Jurkat, Clone E6-1 (cell line): ENCODE results near the gene RNASEH1.
"Not testable (repeated sequence)": the region's sequence is repeated elsewhere in the genome, so short reads cannot be mapped to it uniquely, and the experiment has no call there.

Experiments
- DNase-seq: peaks from one replicate; pipeline ENCODE4 v3.0.0-alpha.2; 2011; ENCODE audit warnings: low read depth, low spot score
- H3K4me3 ChIP-seq: 2 replicates; pipeline ENCODE4 v1.5.1; 2011; ENCODE audit warnings: mild to moderate bottlenecking, low read length, control low read depth, moderate library complexity

The RNASEH1 gene

DNA sequence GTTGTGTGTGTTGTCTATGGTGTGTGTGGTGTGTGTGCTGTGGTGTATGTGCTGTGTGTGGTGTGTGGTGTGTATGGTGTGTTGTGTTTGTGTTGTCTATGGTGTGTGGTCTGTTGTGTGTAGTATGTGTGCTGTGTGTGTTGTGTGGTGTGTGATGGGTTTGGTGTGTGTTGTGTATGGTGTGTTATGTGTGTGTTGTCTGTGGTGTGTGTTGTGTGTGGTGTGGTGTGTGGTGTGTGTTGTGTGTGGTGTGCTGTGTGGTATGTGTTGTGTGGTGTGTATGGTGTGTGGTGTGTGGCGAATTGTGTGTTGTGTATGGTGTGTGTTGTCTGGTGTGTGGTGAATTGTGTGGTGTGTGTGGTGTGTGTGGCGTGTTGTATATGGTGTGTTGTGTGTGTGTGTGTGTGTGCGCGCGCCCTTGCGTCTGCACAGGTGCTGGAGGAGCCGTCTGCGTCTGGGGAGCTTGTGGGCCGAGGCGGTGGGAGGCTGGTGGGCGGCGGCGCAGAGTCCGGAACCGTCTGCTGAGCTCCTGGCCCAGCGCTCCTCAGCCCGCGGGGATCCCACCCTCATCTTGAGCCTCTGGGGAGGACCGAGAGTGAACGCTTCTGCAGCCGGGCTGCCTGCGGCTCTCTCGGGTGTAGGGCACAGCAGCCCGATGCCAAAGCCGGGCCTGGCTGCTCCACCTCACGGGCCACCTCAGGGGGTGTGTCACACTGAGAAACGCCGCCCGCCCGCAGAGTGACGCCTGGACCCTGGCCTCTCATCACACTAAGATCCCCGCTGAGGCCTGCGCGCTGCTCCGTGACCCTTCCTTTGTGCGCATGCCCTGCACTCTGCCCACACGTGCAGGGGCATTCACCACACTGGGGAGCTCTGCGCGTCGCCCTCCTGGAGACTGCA, 30.0 kb downstream of the RNASEH1 start:
- no peak for DNase-seq
- no peak overlapping the region for H3K4me3 ChIP-seq

DNA sequence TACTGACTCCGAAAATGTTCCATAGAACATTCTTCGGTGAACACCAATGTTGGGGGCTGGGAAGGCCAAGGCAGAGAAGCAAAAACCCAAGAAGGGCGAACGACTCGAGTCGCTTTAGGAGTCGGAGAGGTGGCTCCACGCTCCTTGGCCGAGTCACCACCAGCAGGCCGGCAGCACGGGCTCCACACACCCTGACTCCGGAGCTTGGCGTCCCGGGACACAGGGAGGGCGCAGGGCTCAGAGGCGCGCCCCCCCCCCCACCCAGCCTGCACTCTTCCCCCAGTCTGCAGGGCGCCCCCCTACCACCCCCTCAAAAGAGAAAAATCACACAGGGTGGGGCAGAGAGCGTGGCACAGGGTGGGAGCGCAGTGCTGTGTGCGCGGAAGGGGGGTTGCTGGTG, 31.3 kb downstream of the RNASEH1 start:
- DNase-seq, result no peak
- no peak overlapping the region for H3K4me3 ChIP-seq

DNA sequence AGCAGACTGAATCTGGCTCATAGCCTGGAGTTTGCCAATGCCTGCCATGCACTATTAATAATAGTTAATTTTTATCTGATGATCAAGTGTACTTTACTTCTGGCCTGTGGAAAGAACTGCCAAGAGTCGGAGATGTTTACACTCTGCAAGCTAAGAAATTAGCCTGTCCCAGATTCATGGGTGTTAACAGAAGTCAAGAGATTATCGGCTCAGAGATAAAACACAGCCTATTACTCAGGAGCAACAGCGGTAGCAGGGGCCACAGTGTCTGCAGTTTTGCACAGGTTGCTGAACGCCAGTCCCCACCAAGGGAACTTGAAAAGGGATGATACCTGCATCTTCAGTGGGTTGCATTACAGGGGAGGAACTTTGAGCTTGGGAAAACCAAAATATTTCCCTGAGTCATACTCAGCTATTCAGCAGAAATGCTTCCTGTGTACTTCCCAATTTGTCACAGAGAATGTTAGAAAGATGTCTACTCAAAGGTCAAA, 34.5 kb downstream of the RNASEH1 start:
- no peak overlapping the region for H3K4me3 ChIP-seq
- DNase-seq, result no peak

DNA sequence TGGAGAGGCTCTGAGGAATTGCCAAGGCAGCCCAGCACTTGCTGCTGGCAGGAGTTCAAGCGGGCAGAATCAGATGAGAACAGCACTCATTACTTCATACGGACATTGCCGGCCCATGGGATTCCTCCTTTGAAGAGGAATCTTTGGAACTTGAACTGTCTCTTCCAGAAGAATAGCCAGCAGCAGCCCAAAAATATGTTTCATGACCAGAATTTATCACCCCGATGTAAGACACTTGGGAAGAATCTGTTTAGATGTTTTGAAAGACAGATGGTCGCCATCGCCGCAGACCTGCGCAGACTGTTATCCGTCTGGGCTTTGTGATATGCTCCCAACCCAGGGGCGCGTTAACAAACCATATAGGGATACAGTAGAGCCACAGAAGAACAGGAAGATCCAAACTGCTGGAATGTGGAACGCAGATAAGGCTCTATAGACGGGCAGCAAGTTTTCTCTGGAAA, 35.1 kb downstream of the RNASEH1 start:
- no peak overlapping the region for H3K4me3 ChIP-seq
- no peak for DNase-seq

DNA sequence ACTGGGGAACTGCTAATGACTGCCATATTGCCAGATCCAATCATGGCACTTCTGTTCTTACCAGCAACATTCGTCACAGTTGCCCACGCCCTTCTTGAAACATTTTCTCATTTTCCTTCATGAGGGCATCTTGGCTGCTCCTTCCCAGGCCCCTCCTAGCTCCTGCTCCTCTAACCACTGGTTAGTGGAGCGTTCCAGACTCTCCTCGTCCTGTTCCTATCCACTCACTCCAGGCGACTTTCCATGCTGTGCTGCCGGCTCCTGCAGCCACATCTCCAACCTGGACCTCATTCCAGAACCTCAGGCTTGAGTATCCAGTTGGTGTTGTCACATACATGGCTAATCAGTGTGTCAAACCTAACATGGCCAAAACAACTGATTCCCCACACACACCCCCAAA, 37.5 kb downstream of the RNASEH1 start:
- H3K4me3 ChIP-seq, result no peak overlapping the region
- DNase-seq, result no peak

DNA sequence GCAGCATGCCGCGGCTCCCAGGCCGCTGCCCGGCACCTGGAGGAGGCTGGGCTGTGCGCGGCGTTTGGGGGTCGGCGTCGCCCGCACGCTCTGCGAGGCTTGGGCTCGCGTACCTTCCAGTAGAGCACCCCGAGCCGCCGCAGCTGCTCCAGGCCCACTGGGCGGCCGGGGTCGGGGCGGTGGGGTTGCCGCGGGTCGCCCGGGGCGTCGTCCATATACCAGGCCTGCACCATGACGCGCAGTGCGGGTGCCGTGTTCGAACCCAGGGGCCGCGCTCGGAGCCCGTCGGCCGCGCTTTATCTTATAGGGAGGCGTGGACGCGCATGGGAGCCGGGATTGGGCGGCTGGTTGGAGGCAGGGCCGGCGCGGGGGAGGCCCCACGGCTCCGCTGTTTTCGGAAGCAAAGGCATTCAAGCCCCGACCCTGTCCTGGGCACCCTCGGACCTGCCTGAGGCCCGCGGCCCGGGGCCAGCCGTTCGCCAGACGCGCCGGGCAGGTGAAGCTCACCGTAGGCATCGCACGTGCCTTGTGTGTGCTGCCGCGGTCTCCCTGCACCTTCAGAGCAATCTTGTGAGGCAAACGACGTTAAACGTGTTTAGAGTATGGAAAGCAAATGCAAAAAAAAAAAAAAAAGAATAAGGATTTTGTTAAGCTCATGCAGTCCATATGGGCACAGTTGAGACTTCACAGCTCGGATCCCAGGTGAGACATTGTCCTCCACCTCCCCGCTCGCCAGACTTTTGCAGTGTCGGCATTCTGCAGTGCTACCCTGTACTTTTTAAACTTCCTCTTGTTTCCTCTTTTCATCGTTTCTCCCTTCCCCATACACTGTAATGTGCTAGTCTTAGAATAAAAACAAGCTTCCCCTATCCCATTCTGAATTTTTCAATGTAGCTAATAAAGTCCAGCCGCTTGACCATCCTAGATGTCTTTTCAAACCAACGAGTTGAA, 38.6 kb downstream of the RNASEH1 start, which contains the start of gene ADI1:
ADI1 (minus strand) TSS at position 277 of the 951 bp plus-strand sequence; CDS start at position 233, 44 bp downstream.
- DNase-seq, result peak; percentile 72

DNA sequence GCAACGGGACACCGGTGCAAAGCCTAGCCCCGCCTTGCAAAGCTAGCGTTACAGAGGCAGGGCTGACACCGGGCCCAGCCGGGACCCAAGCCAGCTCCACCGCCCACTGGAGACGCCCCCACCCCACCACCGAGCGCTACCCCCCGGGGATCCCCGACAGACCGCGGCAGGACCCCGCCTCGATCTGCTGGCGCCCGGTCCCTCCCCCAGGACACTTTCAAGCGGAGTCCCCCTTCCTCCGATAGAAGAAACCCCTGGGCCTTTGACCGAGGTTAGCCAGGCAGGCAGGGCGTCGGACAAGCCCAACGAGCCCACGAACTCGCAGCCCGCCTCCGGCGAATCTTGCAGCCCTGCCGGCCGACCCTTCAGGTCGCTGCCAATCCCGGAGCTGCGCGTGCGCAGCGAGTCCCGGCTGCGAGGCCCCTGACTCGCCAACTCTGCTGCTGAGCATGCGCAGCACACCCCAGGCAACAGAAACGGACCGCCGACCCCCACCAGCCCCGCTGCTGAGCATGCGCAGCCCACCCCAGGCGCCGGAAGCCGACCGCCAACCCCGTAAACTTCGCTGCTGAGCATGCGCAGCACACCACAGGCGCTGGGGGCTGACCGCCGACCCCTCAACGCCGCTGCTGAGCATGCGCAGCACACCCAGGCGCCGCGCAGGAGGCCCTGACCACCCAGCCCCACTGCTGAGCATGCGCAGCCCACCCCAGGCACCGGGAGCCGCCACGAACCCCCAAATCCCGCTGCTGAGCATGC, 39.5 kb downstream of the RNASEH1 start:
- peak overlapping the region; percentile 82 for H3K4me3 ChIP-seq
- DNase-seq, result peak; percentile 96

More for the DNA sequence above, 38.6 kb downstream of the RNASEH1 start, which contains the start of gene ADI1:
- H3K4me3 ChIP-seq, result peak within 1 kb of the TSS; percentile 82

DNA sequence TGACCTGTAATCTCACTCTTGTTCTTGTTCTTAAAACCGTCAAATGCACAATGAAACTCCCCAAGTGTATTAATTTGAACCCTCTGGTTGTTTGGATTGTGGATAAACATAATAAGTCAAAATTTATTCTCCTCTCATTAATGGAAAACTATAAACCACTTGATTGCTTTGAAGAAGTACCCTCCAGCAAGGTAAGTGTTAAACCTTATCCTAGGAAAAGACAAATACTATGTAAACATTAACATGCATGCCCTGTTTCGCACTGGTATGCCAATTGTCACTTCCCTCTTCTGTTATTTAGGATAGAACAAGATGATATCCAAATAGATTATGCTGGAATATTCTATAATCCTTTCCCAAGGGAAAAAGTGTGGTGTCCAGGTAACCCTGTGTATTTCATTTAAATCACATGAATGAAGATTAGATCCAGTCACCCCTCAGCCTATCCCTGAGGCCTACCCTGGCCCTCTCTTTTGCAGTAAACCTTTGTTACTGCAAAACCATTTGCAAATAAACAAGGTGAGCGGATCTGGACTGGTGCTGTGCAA, 40.1 kb downstream of the RNASEH1 start:
- DNase-seq, result peak; percentile 37
- H3K4me3 ChIP-seq, result peak overlapping the region; percentile 77

DNA sequence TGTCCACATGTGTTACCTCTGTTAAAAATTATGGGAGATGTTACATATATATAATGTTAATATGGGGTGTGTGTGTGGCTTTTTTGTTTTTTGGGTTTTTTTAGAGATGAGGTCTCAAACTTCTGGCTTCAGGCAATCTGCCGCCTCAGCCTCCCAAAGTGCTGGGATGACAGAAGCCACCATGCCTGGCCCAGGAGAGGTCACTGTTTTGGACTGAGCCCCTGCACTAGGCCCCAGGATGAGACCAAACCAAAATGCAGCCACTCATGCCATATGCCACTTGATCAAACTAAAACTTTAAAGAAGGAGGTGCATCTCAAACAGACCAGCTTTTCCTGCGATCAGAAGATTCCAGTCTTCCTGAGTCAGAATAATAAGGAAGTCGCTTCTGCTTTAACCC, 41.3 kb downstream of the RNASEH1 start:
- DNase-seq, result no peak

DNA sequence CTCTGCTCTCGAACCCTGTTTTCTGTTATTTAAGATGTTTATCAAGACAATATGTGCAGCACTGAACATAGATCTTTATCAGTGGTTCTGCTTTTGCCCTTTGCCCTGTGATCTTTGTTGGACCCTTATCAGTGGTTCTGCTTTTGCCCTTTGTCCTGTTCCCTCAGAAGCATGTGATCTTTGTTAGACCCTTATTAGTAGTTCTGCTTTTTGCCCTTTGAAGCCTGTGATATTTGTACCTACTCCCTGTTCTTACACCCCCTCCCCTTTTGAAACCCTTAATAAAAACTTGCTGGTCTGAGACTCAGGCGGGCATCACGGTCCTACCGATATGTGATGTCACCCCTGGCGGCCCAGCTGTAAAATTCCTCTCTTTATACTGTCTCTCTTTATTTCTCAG, 42.7 kb downstream of the RNASEH1 start:
- not testable (repeated sequence) for H3K4me3 ChIP-seq, DNase-seq

More for the DNA sequence above, 41.3 kb downstream of the RNASEH1 start:
- H3K4me3 ChIP-seq, result no peak overlapping the region

DNA sequence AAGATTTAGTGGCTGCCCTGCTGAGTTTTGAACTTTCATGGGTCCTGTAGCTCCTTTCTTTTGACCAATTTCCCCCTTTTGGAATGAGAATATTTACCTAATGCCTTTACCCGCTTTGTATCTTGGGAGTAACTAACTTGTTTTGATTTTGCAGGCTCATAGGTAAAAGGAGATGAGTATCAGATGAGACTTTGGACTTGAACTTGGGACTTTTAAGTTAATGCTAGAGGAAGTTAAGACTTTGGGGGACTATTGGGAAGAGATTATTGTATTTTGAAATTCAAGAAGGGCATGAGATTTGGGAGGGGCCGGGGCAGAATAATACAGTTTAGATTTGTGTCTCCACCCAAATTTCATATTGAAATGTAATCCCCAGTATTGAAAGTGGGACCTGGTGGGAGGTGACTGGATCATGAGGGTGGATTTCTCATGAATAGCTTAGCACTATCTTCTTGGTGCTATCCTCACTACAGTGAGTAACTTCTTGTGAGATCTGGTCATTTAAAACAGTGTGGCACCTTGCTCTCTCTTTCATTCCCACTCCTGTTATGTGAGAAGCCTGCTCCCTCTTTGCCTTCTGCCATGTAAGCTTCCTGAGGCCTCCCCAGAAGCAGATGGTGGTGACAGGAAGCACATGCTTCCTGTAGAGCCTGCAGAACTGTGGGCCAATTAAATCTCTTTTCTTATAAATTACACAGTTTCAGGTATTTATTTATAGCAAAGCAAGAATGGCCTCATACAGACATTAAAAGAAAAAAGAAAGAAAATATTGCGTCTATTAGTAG, 44.9 kb downstream of the RNASEH1 start:
- H3K4me3 ChIP-seq, result no peak overlapping the region
- peak; percentile 32 for DNase-seq

DNA sequence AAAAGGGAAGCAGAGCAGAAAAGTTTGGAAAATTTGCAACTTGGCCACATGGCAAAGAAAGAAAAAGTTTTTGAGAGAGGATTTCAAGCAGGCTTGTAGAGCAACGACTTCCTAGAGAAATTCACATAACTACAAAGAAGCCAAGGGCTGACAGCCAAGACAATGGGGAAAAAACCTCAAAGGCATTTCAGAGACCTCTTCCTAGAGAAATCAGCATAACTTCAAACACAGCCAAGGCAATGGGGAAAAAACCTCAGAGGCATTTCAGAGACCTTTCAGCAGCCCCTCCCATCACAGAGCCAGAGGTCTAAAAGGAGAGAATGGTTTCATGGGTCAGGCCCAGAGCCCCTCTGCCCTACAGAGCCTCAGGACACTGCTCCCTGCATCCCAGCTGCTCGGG, 46.0 kb downstream of the RNASEH1 start:
- peak; percentile 33 for DNase-seq
- H3K4me3 ChIP-seq, result no peak overlapping the region

DNA sequence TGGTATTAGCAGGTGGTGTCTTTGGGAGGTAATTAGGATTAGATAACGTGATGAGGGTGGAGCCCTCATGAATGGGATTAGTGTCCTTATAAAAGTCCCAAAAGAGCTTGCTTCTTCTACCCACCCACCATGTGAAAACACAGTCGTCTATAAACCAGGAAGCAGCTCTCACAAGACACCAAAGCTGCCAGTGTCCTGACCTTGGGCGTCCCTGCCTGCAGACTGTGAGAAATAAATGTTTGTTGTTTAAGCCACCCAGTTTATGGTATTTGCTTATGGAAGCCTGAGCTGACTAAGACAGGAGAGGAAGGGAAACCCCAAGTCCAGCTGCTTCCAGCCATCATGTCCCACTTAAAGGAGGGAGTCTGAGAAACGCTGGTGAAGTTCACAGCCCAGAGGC, 52.4 kb downstream of the RNASEH1 start:
- H3K4me3 ChIP-seq, result no peak overlapping the region
- DNase-seq, result no peak

DNA sequence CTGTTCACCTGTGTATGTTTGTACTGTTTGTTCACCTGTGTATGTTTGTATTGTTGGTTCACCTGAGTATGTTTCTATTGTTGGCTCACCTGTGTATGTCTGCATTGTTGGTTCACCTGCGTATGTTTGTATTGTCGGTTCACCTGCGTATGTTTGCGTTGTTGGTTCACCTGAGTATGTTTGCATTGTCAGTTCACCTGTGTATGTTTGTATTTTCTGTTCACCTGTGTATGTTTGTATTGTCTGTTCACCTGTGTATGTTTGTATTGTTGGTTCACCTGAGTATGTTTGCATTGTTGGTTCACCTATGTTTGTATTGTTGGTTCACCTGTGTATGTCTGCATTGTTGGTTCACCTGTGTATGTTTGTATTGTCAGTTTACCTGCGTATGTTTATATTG, 53.4 kb downstream of the RNASEH1 start:
- no peak for DNase-seq
- no peak overlapping the region for H3K4me3 ChIP-seq

DNA sequence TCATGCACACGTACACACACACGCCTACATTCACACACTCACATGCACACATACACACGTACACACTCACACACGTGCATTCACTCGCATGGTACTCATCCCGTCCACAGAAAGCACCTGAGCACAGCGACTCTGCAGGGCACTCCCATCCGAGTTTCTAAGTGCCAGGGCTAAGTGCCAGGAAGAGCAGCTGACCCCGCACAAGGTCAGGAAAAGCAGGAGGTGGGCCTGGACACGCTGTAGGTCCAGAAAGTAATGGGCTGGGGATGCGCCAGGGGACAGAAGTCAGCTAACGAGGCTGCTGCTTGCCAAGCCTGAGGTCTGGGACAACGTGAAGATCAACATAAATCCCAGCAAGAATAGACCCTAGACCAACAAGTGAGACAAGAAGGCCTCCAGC, 54.6 kb downstream of the RNASEH1 start:
- no peak overlapping the region for H3K4me3 ChIP-seq
- no peak for DNase-seq

DNA sequence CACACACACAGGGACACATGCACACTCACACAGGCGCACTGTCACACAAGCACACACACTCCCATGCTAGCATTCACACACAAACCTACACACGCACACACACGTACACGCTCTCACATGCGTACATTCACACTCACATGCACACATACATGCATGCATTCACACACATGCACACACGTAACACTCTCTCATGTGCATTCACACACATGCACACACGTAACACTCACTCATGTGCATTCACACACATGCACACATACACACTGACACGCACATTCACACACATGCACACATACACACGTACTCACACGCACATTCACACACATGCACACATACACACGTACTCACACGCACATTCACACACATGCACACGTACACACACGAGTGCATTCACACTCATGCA, 55.1 kb downstream of the RNASEH1 start:
- no peak for DNase-seq
- no peak overlapping the region for H3K4me3 ChIP-seq

DNA sequence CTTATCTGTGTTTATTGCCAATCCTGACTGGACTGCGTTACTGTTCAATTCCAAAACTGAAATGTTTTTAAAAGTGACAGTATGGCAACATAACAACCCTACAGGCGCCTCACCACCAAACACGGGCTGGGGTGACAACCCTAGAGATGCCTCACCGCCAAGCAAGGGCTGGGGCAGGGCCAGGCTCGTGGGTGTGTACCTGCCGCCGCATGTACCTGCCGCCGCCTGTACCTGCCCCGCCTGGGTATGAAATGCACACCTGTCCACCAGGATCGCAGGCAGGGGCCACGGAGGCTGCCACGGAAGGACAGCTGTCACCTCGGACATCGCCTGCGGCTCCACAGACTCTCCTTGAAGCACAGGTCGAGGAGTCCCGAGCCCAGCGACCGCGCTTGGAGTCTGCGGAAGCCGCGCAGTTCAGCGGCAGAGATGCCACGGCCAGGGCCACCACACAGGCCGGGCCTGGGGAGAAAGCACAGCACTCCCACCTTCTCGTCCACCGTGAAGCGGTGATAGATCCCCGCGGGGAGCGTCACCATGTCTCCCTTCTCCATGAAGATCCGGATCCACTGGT, 57.7 kb downstream of the RNASEH1 start:
- DNase-seq, result no peak

More for the DNA sequence above, 57.7 kb downstream of the RNASEH1 start:
- no peak overlapping the region for H3K4me3 ChIP-seq
